GM12878 (cell line): ENCODE results near the gene SEC24C.
"Not testable (repeated sequence)": the region's sequence is repeated elsewhere in the genome, so short reads cannot be mapped to it uniquely, and the experiment has no call there.

Source experiments
- CHD1 ChIP-seq: IDR thresholded peaks from 2 replicates; pipeline ENCODE4 v1.6.1; 2012; ENCODE audit warnings: low read depth, low read length, improper control_type of control experiment
- CREB1 ChIP-seq: IDR thresholded peaks from 2 replicates; pipeline ENCODE4 v1.6.1; 2012; ENCODE audit warnings: low read depth, mild to moderate bottlenecking, inconsistent platforms
- CTCF ChIP-seq, 3 experiments: IDR thresholded peaks in 2 of 3; conservative IDR thresholded peaks in 1 of 3; 2 replicates each; pipeline ENCODE4 v1.5.1; 2011; ENCODE audit warnings: low read depth in 3 of 3, low read length in 3 of 3, mild to moderate bottlenecking in 3 of 3, control low read depth in 2 of 3, moderate library complexity in 2 of 3, inconsistent platforms in 1 of 3, mixed read lengths in 1 of 3; ENCODE audit not compliant: control insufficient read depth in 2 of 3, insufficient read depth in 1 of 3; ENCODE audit errors: extremely low read depth in 1 of 3
- EP300 ChIP-seq, 2 experiments: fragments of 150-350 bp in 1 of 2; IDR thresholded peaks; 2 replicates each; pipeline ENCODE4 v1.6.1; 2011 to 2012; ENCODE audit warnings: low read depth in 2 of 2, low read length in 2 of 2, borderline replicate concordance in 1 of 2, improper control_type of control experiment in 1 of 2, inconsistent platforms in 1 of 2; ENCODE audit not compliant: control insufficient read depth in 1 of 2
- KAT2A ChIP-seq: conservative IDR thresholded peaks from 2 replicates; pipeline ENCODE4 v1.6.1; 2011; ENCODE audit warnings: low read depth, low read length; ENCODE audit not compliant: control insufficient read depth
- MAX ChIP-seq: IDR thresholded peaks from 2 replicates; pipeline ENCODE4 v1.6.1; 2012; ENCODE audit warnings: low read depth, low read length, improper control_type of control experiment
- POLR2A ChIP-seq: IDR thresholded peaks from 2 replicates; pipeline ENCODE4 v1.6.1; 2011; ENCODE audit warnings: low read depth, mild to moderate bottlenecking, low read length
- RELA ChIP-seq: fragments of 450-650 bp; IDR thresholded peaks from 2 replicates; pipeline ENCODE4 v1.8.0; 2014; ENCODE audit warnings: borderline replicate concordance; ENCODE audit not compliant: partially characterized antibody
- SP1 ChIP-seq: IDR thresholded peaks from one replicate; pipeline ENCODE4 v1.6.1; 2011; ENCODE audit warnings: low read depth, low read length
- TAF1 ChIP-seq: IDR thresholded peaks from 2 replicates; pipeline ENCODE4 v1.6.1; 2011; ENCODE audit warnings: mild to moderate bottlenecking, low read depth, low read length, borderline replicate concordance
- ZNF24 ChIP-seq: fragments of 450-650 bp; IDR thresholded peaks from 2 replicates; pipeline ENCODE4 v1.6.1; 2017; ENCODE audit warnings: antibody characterized with exemption, mild to moderate bottlenecking

- TF ChIP-seq RELA; POLR2A; SP1; CTCF (IDR thresholded peaks at IDR 0.05 in 2 of 3, conservative IDR thresholded peaks at IDR 0.05 in 1 of 3; ENCODE audit: control insufficient read depth in 2 of 3, extremely low read depth in 1 of 3, insufficient read depth in 1 of 3, low read depth in 3 of 3, low read length in 3 of 3); TAF1; CHD1; CREB1; MAX; ZNF24; KAT2A; EP300 (IDR thresholded peaks at IDR 0.05; ENCODE audit: borderline replicate concordance in 1 of 2, control insufficient read depth in 1 of 2, low read depth in 2 of 2, low read length in 2 of 2): not testable (repeated sequence)
Measured at GRCh38 chr10:73695302-73695701, 48.9 kb upstream of the SEC24C start.
